Stimulated activated CD8-positive, alpha-beta memory T cell treated with anti-CD3 and anti-CD28 coated beads, Interleukin-7, amount 100 ng/mL, for 48 hours (primary cell): Measurements from ENCODE around the gene SDC4.
"Not testable (repeated sequence)": the region's sequence is repeated elsewhere in the genome, so short reads cannot be mapped to it uniquely, and the experiment has no call there.

Experiments used
- DNase-seq, 2 donors: peaks; one replicate each; pipeline ENCODE4 v3.0.0-alpha.2; 2020; ENCODE audit warnings: low read depth in 1 of 2; ENCODE audit errors: extremely low read depth in 1 of 2

SDC4 gene

DNA sequence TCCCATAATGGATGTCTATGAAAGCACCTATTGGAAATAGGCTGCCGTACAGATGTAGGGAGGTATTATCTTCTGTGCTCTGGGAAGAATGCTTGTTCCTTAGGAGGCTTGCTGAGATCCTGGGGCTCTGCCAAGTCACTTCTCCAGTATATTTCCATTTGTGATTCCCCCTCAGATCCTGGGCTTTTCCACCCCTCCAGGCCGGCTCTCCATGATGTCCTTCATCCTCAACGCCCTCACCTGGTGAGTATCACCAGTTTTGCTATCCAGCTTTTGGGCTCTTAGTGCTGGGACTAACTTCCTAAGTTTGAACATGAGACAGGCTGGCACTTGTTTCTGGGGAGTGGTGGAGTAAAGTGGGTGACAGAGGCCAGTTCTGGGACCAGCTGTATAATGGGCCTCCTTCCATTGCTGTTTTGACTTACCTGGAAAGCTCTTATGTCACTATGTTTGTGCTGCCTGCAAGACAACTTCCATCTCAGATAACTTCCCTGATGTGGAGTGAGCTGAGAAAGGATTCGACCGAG, 17.3 kb upstream of the SDC4 start:
- DNase-seq: no peak

DNA sequence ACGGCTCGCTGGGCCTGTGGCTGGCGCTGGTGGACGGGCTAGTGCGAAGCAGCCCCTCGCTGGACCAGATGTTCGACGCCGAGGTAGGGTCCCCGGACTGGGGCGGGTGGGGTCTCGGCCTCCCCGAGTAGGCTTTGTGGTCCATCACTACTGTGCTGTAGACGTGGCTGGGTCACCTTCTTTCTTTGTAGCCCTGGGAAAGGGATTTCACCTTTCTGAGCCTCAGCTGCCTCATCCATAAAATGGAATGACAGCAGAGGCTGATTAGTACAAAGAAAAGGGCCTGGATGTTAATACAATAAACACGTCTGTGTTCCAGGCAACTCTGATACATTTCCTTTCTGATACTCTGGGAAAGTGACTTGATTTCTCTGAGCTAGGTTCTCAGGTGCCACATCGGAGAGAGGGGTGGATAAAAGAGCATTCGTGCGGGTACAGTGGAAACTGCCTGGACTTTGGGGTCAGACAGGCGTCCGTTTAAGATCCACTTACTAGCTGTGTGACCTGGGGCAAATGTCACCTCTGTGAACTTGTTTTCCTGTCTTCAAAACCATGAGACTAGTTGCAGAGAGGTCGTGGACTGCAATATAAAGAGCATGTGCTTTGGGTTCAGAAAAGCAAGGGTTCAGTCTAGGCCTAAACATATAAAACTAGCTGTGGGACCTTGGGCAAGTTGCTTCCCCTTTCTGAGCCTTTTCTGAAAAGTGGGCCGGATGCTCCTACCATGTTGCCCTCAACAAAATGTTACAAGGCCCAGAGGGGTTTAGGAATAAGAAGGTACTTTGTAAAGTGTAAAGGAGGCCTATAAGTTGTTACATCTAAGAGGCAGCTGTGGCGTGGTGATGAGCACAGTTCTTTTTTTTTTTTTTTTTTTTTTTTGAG, 15.6 kb upstream of the SDC4 start:
- DNase-seq: no peak

DNA sequence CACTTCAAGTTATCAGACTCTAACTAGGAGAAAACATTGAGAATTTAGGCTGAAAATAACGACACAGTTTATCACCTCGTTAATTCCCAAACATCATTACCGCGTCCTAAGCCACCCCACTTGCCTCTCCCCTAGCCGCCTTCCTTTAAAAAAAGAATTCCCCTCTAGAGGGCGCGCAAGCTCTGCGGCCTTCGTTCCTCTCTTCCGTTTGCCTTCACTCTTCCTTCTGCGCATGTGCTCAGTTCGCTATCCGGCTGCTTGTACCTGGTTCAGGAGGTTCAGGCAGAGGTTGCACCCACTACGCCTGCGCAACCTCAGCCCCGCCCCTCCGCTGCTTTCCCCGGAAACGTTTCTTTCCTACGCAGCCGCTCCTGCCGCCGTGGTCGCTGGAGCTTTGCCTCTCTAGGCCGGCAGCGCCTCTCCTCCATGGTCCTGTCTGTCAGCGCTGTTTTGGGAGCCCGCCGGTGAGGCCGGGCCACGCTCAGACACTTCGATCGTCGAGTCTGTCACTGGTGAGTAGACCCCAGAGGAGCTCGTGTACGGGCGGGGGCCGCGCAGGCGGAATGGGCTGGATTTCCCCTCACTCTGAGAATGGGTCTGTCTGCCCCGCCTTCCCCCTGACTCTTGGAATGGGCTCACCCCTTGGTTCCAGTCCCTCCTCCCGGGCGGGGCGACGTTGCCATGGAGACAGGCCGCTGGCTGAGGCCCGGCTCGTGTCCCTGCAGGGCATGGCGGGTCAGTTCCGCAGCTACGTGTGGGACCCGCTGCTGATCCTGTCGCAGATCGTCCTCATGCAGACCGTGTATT, 14.8 kb upstream of the SDC4 start, which contains the start of gene SYS1:
SYS1 (plus strand) TSS at position 353 of the 807 bp plus-strand sequence; CDS start at position 729, 376 bp downstream.
- DNase-seq: peak; percentile 96 to 99

DNA sequence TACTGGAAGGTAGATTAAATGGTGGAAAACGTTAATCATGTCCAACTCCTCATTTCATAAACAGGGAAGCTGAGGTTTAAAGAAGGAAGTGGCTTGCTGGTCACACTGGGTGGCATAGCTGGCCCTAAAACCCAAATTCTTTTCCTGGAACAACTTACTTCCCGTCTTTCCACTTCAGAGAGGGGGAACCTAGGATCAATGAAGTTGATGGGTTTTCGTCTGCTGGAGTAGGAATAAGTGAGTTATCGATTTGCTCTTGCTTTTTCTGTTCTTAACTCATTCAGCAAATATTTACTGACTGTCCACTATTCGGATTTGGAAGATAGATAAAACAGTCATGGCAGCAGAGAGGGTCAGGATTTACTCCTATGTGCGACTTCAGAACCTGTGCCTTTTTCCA, 13.6 kb upstream of the SDC4 start:
- no peak for DNase-seq

- DNase-seq: no peak
Observed at GRCh38 chr20:45359406-45360148, 11.4 kb upstream of the SDC4 start.

DNA sequence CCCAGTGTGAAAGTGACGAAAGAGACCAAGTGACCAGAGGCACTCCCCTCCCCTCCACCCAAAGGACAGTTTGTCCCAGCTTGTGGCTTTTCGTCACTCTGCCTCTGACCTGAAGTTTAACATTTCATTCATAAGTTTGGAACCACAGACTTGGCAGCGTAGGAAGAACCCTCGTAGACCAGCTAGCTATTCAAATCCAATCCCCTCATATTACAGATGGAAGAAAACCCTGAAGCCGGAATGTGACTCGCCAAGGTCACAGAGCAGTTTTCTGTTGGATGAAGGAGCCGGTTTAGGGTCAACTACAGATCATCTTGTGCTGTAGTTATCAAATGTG, 10.8 kb upstream of the SDC4 start:
- DNase-seq: no peak

DNA sequence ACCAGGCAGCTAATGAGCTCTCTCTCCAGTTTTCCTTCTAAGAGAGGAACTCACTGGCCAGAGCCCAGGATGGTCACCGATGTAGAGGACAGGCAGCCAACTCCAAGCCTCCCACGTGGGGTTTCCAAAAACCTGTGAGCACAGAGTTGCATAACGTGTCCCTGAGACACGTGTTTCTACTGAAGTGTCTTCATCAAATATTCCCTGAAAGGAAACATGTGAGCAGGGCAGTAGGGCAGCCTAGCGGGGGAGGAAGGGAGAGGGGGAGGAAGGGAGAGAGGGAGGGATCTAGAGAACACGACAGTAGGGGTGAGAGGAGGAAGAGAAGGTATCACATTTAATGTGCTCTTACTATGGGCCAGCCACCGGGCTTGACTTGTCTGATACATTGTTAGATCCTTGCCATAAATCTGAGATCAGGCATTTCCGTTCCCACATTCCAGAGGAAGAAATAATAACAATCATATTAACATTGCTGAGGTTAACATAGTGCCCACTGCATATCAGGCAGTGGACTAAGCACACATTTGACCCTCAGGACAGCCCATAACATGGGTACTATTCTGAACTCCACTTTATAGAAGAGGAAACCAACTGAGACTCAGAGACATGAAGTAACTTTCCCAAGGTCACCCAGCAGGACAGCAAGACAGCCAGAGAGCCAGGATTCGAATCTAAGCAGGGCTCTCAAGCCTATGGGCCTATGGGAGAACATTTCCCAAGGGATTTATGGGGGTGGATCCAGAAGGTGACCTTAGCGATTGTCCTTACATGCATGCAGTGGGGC, 10.3 kb upstream of the SDC4 start:
- no peak for DNase-seq

DNA sequence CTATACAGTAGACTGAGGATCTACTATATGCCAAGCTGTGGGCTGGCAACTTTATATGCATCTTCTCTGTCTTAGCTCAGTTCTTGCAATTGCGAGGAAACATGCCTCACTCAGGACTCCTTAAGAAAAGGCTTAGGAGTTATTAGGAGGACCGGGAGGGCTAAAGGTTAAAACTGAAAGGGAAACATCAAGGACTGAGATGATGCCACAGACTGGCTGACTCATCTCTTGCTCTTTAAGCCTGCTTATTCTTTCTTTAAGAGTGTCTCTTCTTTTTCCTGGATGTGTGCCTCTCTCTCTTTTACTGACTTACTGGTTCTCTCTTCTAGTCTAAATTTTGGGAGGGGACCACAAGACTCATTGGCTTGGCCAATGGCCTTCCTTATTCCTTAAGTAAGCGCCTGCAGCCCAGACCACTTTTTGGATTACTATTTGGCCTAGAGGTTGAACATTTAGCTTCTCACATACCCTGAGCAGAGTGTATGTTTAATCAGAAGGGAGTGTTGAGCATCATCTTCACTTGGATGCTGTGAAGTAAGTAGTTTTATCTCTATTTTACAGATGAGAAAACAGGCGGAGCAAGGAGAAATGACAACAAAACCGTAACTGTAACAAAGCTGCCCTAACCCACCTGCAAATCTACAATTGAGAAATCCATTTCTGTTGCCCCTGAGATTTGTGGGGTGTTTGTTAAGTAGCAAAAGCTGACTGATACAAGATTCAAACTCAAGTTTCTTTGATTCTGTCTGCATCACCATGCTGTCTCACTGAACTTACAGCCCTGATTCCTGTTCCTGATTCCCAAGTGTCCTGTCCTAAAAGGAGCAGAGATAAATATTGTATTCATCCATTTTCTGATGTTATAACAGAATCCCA, 7.2 kb upstream of the SDC4 start:
- no peak for DNase-seq

DNA sequence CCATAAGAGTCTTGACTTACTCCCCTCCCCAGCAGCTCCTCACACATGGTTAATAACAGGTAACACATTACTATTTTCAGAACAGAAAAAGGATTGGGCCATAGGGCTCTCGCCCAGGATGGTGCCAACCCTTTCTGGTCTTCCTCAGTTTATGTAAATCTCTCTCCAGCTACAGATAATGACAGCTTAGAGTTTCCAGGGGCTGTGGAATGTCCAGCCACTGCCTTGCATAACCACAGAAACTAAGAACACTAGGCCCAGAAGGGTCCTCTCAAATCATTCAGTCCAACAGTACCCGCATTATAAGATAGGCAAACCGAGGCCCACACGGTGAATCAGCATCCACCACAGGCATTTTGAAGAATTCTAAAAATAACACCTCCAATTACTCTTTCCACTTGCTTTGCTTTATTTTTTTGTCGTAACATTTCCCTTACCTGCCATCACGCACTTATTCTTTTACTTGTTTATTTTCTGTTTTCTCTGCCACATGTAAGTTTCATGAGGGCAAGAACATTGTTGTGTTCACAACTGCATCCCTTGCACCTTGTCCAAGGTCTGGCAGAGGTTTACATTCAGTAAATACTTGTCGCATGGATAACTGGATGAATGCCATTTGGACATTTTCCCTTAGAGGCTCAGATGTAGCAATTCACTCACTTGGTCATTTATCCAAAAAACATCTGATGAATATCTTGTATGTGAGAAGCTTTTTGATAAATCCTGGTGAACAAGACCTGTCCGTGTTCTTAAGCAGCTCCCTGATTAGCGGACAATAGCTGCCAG, 6.4 kb upstream of the SDC4 start:
- DNase-seq: no peak

DNA sequence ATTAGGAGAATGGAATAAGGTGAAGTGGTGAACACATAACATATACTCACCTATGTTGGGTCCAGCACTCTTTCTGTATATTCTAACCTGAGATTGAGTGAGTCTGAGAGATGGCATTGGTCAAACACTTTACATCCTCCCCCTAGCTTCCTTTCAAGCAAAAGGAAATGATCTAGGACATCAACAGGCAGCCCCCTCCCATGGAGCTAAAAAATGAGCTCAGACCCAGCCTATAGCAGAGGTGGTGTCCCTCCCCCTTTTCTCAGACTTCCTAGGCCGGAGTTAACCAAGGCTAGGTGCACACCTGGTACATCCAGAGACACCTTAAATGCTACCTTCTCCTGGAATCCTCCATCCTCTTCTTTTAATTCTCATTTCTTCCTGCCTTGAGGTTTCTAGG, 5.5 kb upstream of the SDC4 start:
- no peak for DNase-seq

DNA sequence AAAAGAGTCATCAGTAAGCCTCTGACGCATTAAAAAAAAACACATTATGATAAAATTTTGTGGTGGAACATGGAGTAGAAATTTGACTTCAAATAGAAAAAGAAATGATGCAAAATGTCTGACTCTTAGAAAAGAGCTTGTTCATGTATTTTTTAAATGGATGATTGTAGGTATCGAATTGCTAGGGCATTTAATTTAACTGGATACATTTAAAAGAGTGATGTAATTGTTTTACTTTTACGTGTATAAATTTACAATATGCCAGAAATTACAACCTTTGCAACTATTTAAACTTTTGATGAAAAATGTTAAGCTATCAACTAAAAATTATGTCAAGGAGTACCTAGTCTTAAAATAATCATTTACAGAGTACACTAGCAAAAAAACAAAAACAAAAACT, 4.5 kb upstream of the SDC4 start:
- no peak for DNase-seq

- DNase-seq: not testable (repeated sequence)
Observed at GRCh38 chr20:45350795-45351194, 2.6 kb upstream of the SDC4 start.

DNA sequence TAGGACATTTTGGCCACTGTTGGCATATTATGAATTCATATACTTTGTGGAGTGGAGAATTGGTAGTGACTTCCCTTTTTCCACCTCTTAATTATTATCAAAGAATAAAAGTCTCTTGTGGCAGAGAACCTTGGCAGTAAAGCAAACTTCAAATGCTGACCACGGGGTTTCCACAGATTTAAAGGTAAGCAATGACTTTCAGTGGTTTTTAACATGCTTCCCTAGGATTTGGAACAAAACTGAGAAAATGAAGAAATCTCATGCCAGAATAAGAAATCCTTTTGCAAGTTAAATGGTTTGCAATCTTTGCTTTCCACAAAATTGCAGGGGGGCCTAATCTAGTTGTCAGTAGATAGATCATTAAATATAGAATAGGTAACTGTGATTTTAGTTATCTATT, 2.0 kb upstream of the SDC4 start:
- no peak for DNase-seq

DNA sequence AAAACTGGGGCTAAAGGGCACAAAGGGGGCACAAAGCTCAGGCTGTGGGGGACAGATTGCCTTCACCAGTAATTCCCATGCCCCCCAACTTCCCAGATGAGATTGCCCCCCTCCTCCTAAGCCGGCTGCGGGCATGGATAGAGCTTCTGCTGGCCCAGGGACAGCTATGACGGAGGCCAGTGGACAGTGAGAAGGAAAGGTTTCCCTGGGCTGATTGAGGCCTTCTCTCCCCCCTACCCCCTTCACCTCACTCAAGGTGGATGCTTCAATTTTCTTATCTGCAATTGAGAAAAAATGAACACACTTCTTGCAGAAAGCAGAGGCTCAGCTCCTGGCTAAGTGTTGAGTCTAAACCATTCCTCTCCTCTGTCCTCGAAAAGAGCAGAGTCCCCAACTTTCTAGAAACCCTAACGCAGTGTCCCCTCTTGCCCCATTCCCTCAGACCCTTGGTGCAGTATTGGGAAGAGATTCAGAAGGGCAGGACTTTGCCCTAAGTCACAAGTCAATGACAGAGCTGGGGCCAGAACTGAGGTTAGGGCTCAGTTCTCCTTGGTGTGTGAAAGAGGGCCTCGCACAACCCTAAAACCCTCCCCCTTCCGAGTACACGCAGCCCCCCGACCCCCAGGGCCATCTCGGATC, 808 bp downstream of the SDC4 start:
- no peak for DNase-seq

DNA sequence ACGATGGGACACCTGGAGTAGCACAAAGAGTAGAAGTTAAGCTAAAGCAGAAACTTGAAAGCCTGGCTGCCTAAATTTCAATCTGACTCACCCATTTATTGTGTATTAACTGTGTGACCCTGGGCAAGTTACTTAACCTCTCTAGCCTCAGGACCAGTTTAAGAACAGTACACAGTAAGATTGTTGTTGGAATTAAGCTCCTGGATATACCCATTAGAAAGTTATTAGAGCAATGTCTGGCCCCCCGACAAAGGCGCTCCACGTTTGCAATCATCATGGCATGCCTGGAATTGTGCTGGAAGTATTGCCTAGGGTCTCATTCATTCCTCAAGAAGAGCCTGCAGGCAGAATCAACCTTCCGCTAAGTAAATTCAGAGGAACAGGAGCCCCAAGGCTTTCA, 1.4 kb downstream of the SDC4 start:
- DNase-seq: no peak

- DNase-seq: no peak
Observed at GRCh38 chr20:45346291-45346718, 1.9 kb downstream of the SDC4 start.

DNA sequence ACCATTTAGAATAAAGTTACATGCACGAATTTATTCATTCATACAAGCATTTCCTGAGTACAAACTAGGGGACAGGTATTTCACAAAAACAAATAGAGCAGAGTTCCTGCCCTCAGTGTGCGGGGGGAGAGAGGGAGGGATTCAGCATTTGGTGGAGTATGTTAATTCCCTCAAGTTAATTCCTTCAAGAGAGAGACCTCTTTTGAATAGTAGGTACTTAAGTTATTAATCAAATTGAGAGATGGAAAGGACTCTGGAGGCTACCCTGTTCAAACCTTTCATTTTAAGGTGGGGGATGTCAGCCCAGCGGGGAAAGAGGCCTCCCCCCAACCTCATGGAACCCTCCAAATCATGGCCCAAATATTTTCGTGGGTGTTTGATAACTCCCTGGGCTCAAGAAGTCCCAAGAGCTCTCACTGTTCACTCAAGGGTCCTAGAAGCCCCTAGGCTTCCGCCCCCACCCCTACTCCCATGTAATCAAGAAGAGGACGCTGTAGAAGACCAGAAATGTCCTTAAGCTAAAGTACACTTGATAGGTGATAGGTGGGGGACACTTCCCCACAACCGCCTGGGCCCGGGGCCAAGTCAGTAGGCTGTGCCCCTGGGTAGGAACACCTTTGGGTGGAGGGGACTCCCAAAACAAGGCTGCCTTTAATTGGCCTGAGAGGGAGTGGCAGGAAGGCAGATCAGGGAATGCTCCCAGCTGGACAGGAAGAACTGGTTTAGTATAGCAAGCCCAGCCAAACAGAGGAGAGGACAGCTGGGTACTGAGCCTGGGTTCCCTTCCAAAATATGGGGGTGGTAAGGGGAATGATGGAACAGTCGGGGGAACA, 2.9 kb downstream of the SDC4 start:
- DNase-seq: no peak
